Esophagus muscularis mucosa (tissue), 4 donors: ENCODE results near the gene DLST. TPM values are rescaled to one million over a fixed set of nuclear protein-coding genes. Genes with fewer than 3 reads are reported as not detected.

Experiments
- DNase-seq: peaks from one replicate; pipeline ENCODE4 v3.0.0-alpha.2; 2017; ENCODE audit errors: extremely low spot score
- H3K27ac ChIP-seq, 4 donors: fragments of 200-600 bp; sonication (generic); replicated peaks in 1 of 4; 1 replicate in 3 of 4; 2 replicates in 1 of 4; pipeline ENCODE4 v1.5.1; 2016 to 2019; ENCODE audit warnings: mild to moderate bottlenecking in 1 of 4
- H3K27me3 ChIP-seq, 4 donors: fragments of 200-600 bp; sonication (generic); one replicate each; pipeline versions ENCODE4 v1.5.1 to v1.6.0; 2016 to 2019
- H3K36me3 ChIP-seq, 4 donors: fragments of 200-600 bp; sonication (generic); one replicate each; pipeline ENCODE4 v1.5.1; 2016 to 2019
- H3K4me1 ChIP-seq, 4 donors: fragments of 200-600 bp; sonication (generic); one replicate each; pipeline ENCODE4 v1.5.1; 2016 to 2019
- H3K4me3 ChIP-seq, 4 donors: fragments of 200-600 bp; sonication (generic); 1 replicate in 2 of 4; 2 replicates in 2 of 4; pipeline ENCODE4 v1.5.1; 2016 to 2019; ENCODE audit warnings: mild to moderate bottlenecking in 4 of 4, moderate library complexity in 1 of 4
- H3K9me3 ChIP-seq, 4 donors: fragments of 200-600 bp; sonication (generic); 1 replicate in 3 of 4; 2 replicates in 1 of 4; pipeline ENCODE4 v1.5.1; 2016 to 2019
- EP300 ChIP-seq: sonication (generic); formaldehyde crosslinking; IDR thresholded peaks from one replicate; pipeline ENCODE4 v1.6.1; 2017; ENCODE audit warnings: antibody characterized with exemption
- POLR2A ChIP-seq: fragments of 450-650 bp; IDR thresholded peaks from one replicate; pipeline ENCODE4 v1.6.1; 2017; ENCODE audit warnings: antibody characterized with exemption, moderate library complexity, mild to moderate bottlenecking, low read depth
- POLR2AphosphoS5 ChIP-seq, 2 donors: sonication (generic); formaldehyde crosslinking; IDR thresholded peaks; one replicate each; pipeline ENCODE4 v1.6.1; 2017; ENCODE audit warnings: antibody characterized with exemption in 2 of 2
- WGBS: methylation state at CpG from one replicate; pipeline ENCODE4 v1.1.5; 2018; 5-methylcytosine and 5-hydroxymethylcytosine counted together
- intact Hi-C: fragments of 100-400 bp; cut with DNase I; formaldehyde crosslinking; loops from one replicate; pipeline ENCODE4 v1.15.1; 2023
- total RNA-seq, 4 donors: library from RNA; depleted of rRNA; stranded (reverse); fragments of >200 nt; gene quantifications; one replicate each; pipeline versions ENCODE4 v1.1.0 to v1.2.1, GENCODE V29; 2016
- TF ChIP-seq, protein P1 (sequence below), 3 experiments: fragments of 200-600 bp in 2 of 3; fragments of 450-650 bp in 1 of 3; sonication (generic) in 2 of 3; IDR thresholded peaks; one replicate each; pipeline ENCODE4 v1.5.1; 2017 to 2019; ENCODE audit warnings: antibody characterized with exemption in 3 of 3, mild to moderate bottlenecking in 2 of 3, moderate library complexity in 1 of 3

Gene DLST
- total RNA-seq, 4 donors from 2014 or later: 72.7 to 96.2 (median 88.5) TPM

DNA sequence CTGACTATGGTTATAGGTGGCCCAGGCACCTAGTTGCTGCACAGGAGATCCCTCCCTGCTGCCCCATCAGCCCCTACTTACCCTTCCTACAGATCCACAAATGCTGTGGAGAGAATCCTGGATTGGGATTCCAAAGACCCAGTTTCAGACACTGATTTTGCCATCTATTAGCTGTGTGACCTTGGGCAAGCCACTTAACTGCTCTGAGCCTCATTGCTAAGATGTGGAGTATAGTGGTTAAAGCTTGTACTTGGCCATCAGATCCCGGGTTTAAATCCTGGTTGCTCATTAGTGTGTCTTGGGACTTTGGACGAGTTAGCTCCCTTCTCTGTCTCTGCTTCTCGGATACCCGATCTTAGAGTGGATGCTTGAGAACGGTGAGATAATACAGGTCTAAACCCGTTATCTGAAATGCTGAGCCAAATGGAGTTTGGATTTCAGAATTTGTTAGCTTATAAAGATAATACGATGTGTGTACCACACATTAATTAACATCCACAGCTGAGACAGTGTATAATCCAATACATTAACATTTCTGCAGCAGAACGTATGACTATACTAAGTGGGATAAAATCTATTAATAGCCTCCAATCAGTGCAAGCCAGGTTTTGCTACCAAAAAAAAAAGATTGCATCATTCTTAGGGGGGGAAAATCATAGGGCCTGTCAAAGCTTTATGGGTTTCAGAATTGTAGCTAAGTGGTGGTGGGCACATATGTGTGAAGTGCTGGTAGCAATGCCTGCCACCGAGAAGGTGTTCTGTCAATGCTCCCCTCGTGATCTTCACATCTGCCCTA lies 21.8 kb upstream of the DLST start:
- intact Hi-C loops: loop anchor here (2.0 kb wide), 1 partner anchor 45 kb away; no protein-coding TSS in a partner anchor
- Histone ChIP-seq H3K27me3 (no peaks in the 10 kb centered on the region), H3K9me3 (no peaks in the 10 kb centered on the region), H3K4me3 (no peak overlapping the region), H3K4me1 (peaks cover 0 to 21% (median 19%) of the 10 kb centered on the region in 4 donors), H3K27ac (no peak overlapping the region), H3K36me3 (no peaks in the 10 kb centered on the region)
- DNase-seq: no peak
- WGBS: 68% methylated on average over 10 of the region's 10 CpGs
- TF ChIP-seq EP300 (no peak), POLR2AphosphoS5 (IDR thresholded peaks at IDR 0.05) (no peak), POLR2A (no peak)
- TF ChIP-seq, protein P1, sequence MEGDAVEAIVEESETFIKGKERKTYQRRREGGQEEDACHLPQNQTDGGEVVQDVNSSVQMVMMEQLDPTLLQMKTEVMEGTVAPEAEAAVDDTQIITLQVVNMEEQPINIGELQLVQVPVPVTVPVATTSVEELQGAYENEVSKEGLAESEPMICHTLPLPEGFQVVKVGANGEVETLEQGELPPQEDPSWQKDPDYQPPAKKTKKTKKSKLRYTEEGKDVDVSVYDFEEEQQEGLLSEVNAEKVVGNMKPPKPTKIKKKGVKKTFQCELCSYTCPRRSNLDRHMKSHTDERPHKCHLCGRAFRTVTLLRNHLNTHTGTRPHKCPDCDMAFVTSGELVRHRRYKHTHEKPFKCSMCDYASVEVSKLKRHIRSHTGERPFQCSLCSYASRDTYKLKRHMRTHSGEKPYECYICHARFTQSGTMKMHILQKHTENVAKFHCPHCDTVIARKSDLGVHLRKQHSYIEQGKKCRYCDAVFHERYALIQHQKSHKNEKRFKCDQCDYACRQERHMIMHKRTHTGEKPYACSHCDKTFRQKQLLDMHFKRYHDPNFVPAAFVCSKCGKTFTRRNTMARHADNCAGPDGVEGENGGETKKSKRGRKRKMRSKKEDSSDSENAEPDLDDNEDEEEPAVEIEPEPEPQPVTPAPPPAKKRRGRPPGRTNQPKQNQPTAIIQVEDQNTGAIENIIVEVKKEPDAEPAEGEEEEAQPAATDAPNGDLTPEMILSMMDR (IDR thresholded peaks at IDR 0.05): no peak

DNA sequence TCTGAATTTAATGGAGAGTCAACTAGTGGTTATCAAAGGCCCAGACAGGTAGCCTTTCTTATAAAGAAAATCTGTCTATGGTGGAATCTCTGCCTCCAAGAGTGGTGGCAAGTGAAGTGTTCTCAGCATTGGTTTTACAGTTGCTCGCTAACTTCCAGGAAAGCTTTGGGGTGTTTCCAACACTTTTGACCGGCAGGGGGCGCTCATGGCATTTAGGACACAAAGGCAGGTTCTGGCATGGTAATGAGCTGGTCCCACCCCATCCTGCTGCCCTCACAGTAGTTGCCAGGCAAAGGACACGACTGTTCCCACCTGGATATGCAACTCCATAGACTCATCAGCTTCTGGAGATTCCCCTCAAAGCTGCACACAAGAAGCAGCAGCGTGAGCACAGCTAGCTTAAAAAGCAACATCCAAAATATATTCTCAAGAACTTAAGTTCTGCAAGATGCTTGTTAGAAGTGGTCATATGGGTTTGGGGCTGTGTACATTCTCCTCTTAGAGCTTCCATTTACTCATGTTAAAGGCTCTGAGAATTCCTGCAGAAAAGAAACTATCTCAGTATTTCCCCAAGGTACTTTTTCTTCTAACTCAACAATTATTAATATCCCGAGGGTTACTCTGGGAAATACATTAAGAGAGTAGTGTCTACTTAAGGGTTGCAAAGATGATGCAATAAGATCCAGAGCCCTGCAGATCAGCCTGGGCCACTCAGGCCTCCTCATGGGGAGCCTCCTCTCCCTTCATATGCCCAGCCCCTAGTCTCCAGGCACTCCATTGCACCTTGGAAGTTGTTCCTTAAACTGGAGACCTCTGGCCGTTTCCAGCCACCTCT lies 20.6 kb upstream of the DLST start:
- peak; percentile 98 for DNase-seq
- Histone ChIP-seq H3K4me1 (peaks cover 0 to 10% (median 10%) of the 10 kb centered on the region in 4 donors), H3K27ac (no peak overlapping the region), H3K27me3 (no peaks in the 10 kb centered on the region), H3K36me3 (no peaks in the 10 kb centered on the region), H3K9me3 (no peaks in the 10 kb centered on the region), H3K4me3 (no peak overlapping the region)
- intact Hi-C loops: loop anchor here (2.0 kb wide), 1 partner anchor 44 kb away; no protein-coding TSS in a partner anchor
- 30% methylated on average over 7 of the region's 7 CpGs for WGBS
- TF ChIP-seq POLR2AphosphoS5 (IDR thresholded peaks at IDR 0.05) (peak; percentile 52 to 59), POLR2A (no peak), EP300 (no peak)
- TF ChIP-seq, protein P1 (IDR thresholded peaks at IDR 0.05): peak; percentile 82 to 90 (median 86)

DNA sequence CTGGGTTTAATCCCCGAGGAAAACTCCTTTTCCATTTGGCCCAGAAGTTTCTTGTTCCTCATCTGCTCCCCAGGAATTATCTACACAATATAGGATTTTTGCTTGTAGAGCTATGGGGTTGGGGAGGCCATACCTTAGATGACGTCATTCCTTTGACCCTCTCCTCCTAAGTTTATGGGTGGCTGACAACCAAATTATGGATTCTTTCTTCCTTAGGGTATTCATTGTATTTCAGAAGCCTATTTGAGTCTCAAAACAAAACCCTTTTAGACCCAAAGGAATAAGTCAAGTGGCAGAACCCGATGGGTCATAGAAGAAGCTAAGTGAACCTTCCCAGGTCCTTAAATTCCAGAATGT lies 20.0 kb upstream of the DLST start:
- H3K36me3 ChIP-seq: no peaks in the 10 kb centered on the region
- intact Hi-C loops: loop anchor here (2.0 kb wide), 1 partner anchor 43 kb away; no protein-coding TSS in a partner anchor
- H3K4me3 ChIP-seq: no peak overlapping the region
- H3K4me1 ChIP-seq: peaks cover 0 to 10% (median 10%) of the 10 kb centered on the region in 4 donors
- no peak for DNase-seq
- H3K27me3 ChIP-seq: no peaks in the 10 kb centered on the region
- no peaks in the 10 kb centered on the region for H3K9me3 ChIP-seq
- TF ChIP-seq EP300: no peak
- TF ChIP-seq, protein P1 (IDR thresholded peaks at IDR 0.05): no peak
- no peak for TF ChIP-seq POLR2AphosphoS5 (IDR thresholded peaks at IDR 0.05)
- TF ChIP-seq POLR2A: no peak
- H3K27ac ChIP-seq: no peak overlapping the region
- WGBS: 84% methylated on average over 3 of the region's 3 CpGs

DNA sequence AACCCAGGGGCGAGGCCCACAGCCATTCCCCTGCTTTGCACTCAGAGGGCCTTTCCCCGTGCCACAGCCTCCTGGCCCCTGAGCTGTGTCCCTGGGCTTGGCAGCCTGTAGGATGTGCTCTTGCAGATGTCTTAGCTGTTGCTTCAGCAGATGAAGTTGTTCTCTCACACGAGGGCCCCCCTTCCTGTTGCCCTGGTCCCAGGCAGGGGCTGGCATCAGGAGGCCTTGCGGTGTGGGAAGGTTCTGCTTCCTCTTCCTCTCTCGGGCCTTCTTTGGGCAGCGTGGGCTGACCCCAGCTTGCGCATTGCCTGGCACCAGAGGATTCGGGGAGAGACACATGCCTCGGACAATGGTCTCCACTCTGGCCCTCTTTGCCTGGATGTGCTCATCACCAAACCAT lies 18.4 kb upstream of the DLST start:
- Histone ChIP-seq H3K4me1 (peaks cover 0 to 10% (median 10%) of the 10 kb centered on the region in 4 donors), H3K27me3 (no peaks in the 10 kb centered on the region), H3K4me3 (no peak overlapping the region), H3K36me3 (no peaks in the 10 kb centered on the region), H3K27ac (no peak overlapping the region), H3K9me3 (no peaks in the 10 kb centered on the region)
- TF ChIP-seq, protein P1 (IDR thresholded peaks at IDR 0.05): no peak
- no peak for TF ChIP-seq POLR2AphosphoS5 (IDR thresholded peaks at IDR 0.05)
- TF ChIP-seq POLR2A: no peak
- no peak for TF ChIP-seq EP300
- DNase-seq: no peak
- intact Hi-C loops: no loop called here
- 83% methylated on average over 6 of the region's 9 CpGs for WGBS
